Neural progenitor cell (in vitro differentiated cells): ENCODE results near the gene TPCN1. TPM values are rescaled to one million over a fixed set of nuclear protein-coding genes. Genes with fewer than 3 reads are reported as not detected.

ENCODE experiments used
- DNase-seq: peaks from one replicate; pipeline ENCODE4 v3.0.0-alpha.2; 2016; ENCODE audit warnings: low spot score
- H2AFZ ChIP-seq: fragments of 200-600 bp; sonication (generic); replicated peaks from 2 replicates; pipeline ENCODE4 v1.6.1; 2016; ENCODE audit warnings: antibody characterized with exemption
- H3F3A ChIP-seq: fragments of 200-600 bp; sonication (generic); 2 replicates; pipeline ENCODE4 v1.6.1; 2016; ENCODE audit warnings: antibody characterized with exemption, low read depth
- H3K27ac ChIP-seq: fragments of 200-600 bp; sonication (generic); 2 replicates; pipeline ENCODE4 v1.5.1; 2016; ENCODE audit warnings: mild to moderate bottlenecking
- H3K27me3 ChIP-seq: fragments of 200-600 bp; sonication (generic); 2 replicates; pipeline ENCODE4 v1.6.1; 2016; ENCODE audit warnings: mild to moderate bottlenecking, moderate library complexity
- H3K36me3 ChIP-seq: fragments of 200-600 bp; sonication (generic); 2 replicates; pipeline ENCODE4 v1.5.1; 2016
- H3K4me1 ChIP-seq: fragments of 200-600 bp; sonication (generic); 2 replicates; pipeline ENCODE4 v1.6.1; 2016; ENCODE audit warnings: mixed run types
- H3K4me2 ChIP-seq: fragments of 200-600 bp; sonication (generic); 2 replicates; pipeline ENCODE4 v1.6.1; 2016
- H3K4me3 ChIP-seq: fragments of 200-600 bp; sonication (generic); 2 replicates; pipeline ENCODE4 v1.5.1; 2016
- H3K79me2 ChIP-seq: fragments of 200-600 bp; sonication (generic); 2 replicates; pipeline ENCODE4 v1.6.1; 2016; ENCODE audit warnings: low read depth
- H3K9ac ChIP-seq: fragments of 200-600 bp; sonication (generic); 2 replicates; pipeline ENCODE4 v1.6.1; 2016
- H3K9me3 ChIP-seq: fragments of 200-600 bp; sonication (generic); 2 replicates; pipeline ENCODE4 v1.5.1; 2016; ENCODE audit warnings: low read depth
- H4K20me1 ChIP-seq: fragments of 200-600 bp; sonication (generic); 2 replicates; pipeline ENCODE4 v1.6.1; 2016; ENCODE audit warnings: low read depth
- H3K27ac Mint-ChIP-seq: 3 replicates; pipeline ENCODE4 v1.8.0; 2021; ENCODE audit warnings: mixed read lengths
- H3K27me3 Mint-ChIP-seq: 2 replicates; pipeline ENCODE4 v1.8.0; 2022; ENCODE audit warnings: low read depth, mild to moderate bottlenecking, inconsistent platforms, moderate library complexity, mixed read lengths; ENCODE audit not compliant: insufficient read depth
- H3K36me3 Mint-ChIP-seq: 3 replicates; pipeline ENCODE4 v1.8.0; 2021; ENCODE audit warnings: mixed read lengths
- H3K4me1 Mint-ChIP-seq: 3 replicates; pipeline ENCODE4 v1.8.0; 2021; ENCODE audit warnings: mixed read lengths
- H3K4me3 Mint-ChIP-seq: 3 replicates; pipeline ENCODE4 v1.8.0; 2021; ENCODE audit warnings: mild to moderate bottlenecking, moderate library complexity, mixed read lengths
- H3K9me3 Mint-ChIP-seq: 3 replicates; pipeline ENCODE4 v1.8.0; 2020; ENCODE audit warnings: mixed read lengths
- CTCF ChIP-seq: fragments of 200-600 bp; sonication (generic); IDR thresholded peaks from 2 replicates; pipeline ENCODE4 v1.5.1; 2017; ENCODE audit warnings: antibody characterized with exemption, mild to moderate bottlenecking
- EZH2 ChIP-seq: fragments of 200-600 bp; sonication (generic); IDR thresholded peaks from 2 replicates; pipeline ENCODE4 v1.6.1; 2017; ENCODE audit warnings: antibody characterized with exemption, mild to moderate bottlenecking, moderate library complexity
- EZH2phosphoT487 ChIP-seq: fragments of 200-600 bp; sonication (generic); IDR thresholded peaks from 2 replicates; pipeline ENCODE4 v1.6.1; 2017; ENCODE audit warnings: antibody characterized with exemption
- total RNA-seq: library from RNA; depleted of rRNA; stranded (reverse); fragments of >200 nt; gene quantifications from 2 replicates; pipeline ENCODE4 v1.2.3, GENCODE V29; 2015; ENCODE audit warnings: low replicate concordance

The TPCN1 gene
- total RNA-seq, 1 donor from 2014 or later: 12.2 TPM

- H3K27me3 Mint-ChIP-seq: peaks cover 4% of the 10 kb centered on the region
- no peak overlapping the region for H3K4me3 ChIP-seq
- peak overlapping the region; percentile 51 for H3K4me3 Mint-ChIP-seq
- no peaks in the 10 kb centered on the region for H3K27me3 ChIP-seq
- no peaks in the 10 kb centered on the region for H3K4me1 ChIP-seq
- DNase-seq: no peak
- peaks cover 4% of the 10 kb centered on the region for H3K36me3 ChIP-seq
- no peak overlapping the region for H3K4me2 ChIP-seq
- no peak overlapping the region for H3K27ac ChIP-seq
- no peaks in the 10 kb centered on the region for H3F3A ChIP-seq
- peaks cover 32% of the 10 kb centered on the region for H3K36me3 Mint-ChIP-seq
- H3K9ac ChIP-seq: no peak overlapping the region
- no peaks in the 10 kb centered on the region for H3K9me3 ChIP-seq
- H3K9me3 Mint-ChIP-seq: no peaks in the 10 kb centered on the region
- TF ChIP-seq CTCF (no peak), EZH2phosphoT487 (no peak), EZH2 (no peak)
- no peak overlapping the region for H3K27ac Mint-ChIP-seq
- H4K20me1 ChIP-seq: peaks cover 24% of the 10 kb centered on the region
- H3K79me2 ChIP-seq: peaks cover 35% of the 10 kb centered on the region
- H2AFZ ChIP-seq: no peak overlapping the region
- peaks cover 3% of the 10 kb centered on the region for H3K4me1 Mint-ChIP-seq
Observed at GRCh38 chr12:113180333-113180732, 40.9 kb upstream of the TPCN1 start.

- no peak for DNase-seq
- H3K4me2 ChIP-seq: no peak overlapping the region
- H3K9ac ChIP-seq: no peak overlapping the region
- no peak overlapping the region for H3K27ac Mint-ChIP-seq
- H3K4me1 ChIP-seq: peaks cover 8% of the 10 kb centered on the region
- no peaks in the 10 kb centered on the region for H3K9me3 Mint-ChIP-seq
- H4K20me1 ChIP-seq: peaks cover 31% of the 10 kb centered on the region
- no peaks in the 10 kb centered on the region for H3K27me3 ChIP-seq
- H3K4me1 Mint-ChIP-seq: peaks cover 13% of the 10 kb centered on the region
- H3K27ac ChIP-seq: no peak overlapping the region
- peaks cover 45% of the 10 kb centered on the region for H3K79me2 ChIP-seq
- H3K36me3 ChIP-seq: peaks cover 4% of the 10 kb centered on the region
- H3F3A ChIP-seq: peaks cover 11% of the 10 kb centered on the region
- no peak overlapping the region for H3K4me3 ChIP-seq
- H3K27me3 Mint-ChIP-seq: peaks cover 4% of the 10 kb centered on the region
- TF ChIP-seq CTCF (no peak), EZH2phosphoT487 (no peak), EZH2 (no peak)
- H2AFZ ChIP-seq: no peak overlapping the region
- H3K36me3 Mint-ChIP-seq: peaks cover 33% of the 10 kb centered on the region
- H3K4me3 Mint-ChIP-seq: no peak overlapping the region
- H3K9me3 ChIP-seq: no peaks in the 10 kb centered on the region
Observed at GRCh38 chr12:113181975-113182374, 39.3 kb upstream of the TPCN1 start.

GRCh38 chr12:113183030-113183589 lies 38.2 kb upstream of the TPCN1 start:
- Histone ChIP-seq H3K79me2 (peaks cover 49% of the 10 kb centered on the region), H3K9me3 (no peaks in the 10 kb centered on the region), H3K4me3 (no peak overlapping the region), H3K4me1 (peaks cover 8% of the 10 kb centered on the region), H3K36me3 (no peaks in the 10 kb centered on the region), H2AFZ (no peak overlapping the region), H3K9ac (no peak overlapping the region), H4K20me1 (peaks cover 31% of the 10 kb centered on the region), H3K27me3 (no peaks in the 10 kb centered on the region), H3F3A (peaks cover 11% of the 10 kb centered on the region), H3K27ac (no peak overlapping the region), H3K4me2 (no peak overlapping the region)
- Mint-ChIP-seq H3K4me1 (peaks cover 18% of the 10 kb centered on the region), H3K4me3 (no peak overlapping the region), H3K36me3 (peaks cover 25% of the 10 kb centered on the region), H3K27me3 (peaks cover 4% of the 10 kb centered on the region), H3K27ac (no peak overlapping the region), H3K9me3 (no peaks in the 10 kb centered on the region)
- TF ChIP-seq CTCF: no peak
- no peak for TF ChIP-seq EZH2phosphoT487
- no peak for TF ChIP-seq EZH2
- DNase-seq: no peak
